Ectodermal cell (in vitro differentiated cells): ENCODE results near the gene CAMK2G.
A peak's percentile ranks its signal among the peaks of the same experiment; 100 is the strongest.

Source experiments
- H3K27ac ChIP-seq: 2 replicates; pipeline ENCODE4 v1.7.0; 2013; ENCODE audit warnings: mild to moderate bottlenecking, low read depth, low read length; ENCODE audit not compliant: insufficient read depth, poor library complexity, severe bottlenecking
- H3K27me3 ChIP-seq: 2 replicates; pipeline ENCODE4 v1.7.0; 2013; ENCODE audit warnings: mild to moderate bottlenecking, low read length; ENCODE audit not compliant: insufficient read depth, control insufficient read depth, poor library complexity, severe bottlenecking
- H3K36me3 ChIP-seq: one replicate; pipeline ENCODE4 v1.7.0; 2013; ENCODE audit warnings: low read length; ENCODE audit not compliant: control insufficient read depth, insufficient read depth
- H3K4me1 ChIP-seq: one replicate; pipeline ENCODE4 v1.7.0; 2013; ENCODE audit warnings: low read length; ENCODE audit not compliant: control insufficient read depth, insufficient read depth
- H3K4me3 ChIP-seq: 2 replicates; pipeline ENCODE4 v1.7.0; 2013; ENCODE audit warnings: low read depth, low read length, control low read depth; ENCODE audit not compliant: insufficient read depth
- H3K9me3 ChIP-seq: 2 replicates; pipeline ENCODE4 v1.7.0; 2013; ENCODE audit warnings: mild to moderate bottlenecking, low read length, moderate library complexity; ENCODE audit not compliant: control insufficient read depth
- WGBS, 2 experiments: methylation state at CpG; one replicate each; pipeline ENCODE4 v1.1.7; 2013; ENCODE audit warnings: missing lambda C conversion rate in 2 of 2; 5-methylcytosine and 5-hydroxymethylcytosine counted together

The CAMK2G gene

GRCh38 chr10:73771722-73772280 lies 102.6 kb downstream of the CAMK2G start:
- Histone ChIP-seq H3K36me3 (peaks cover 33% of the 10 kb centered on the region), H3K4me1 (peaks cover 18% of the 10 kb centered on the region), H3K27me3 (no peaks in the 10 kb centered on the region), H3K4me3 (peak overlapping the region; percentile 95), H3K27ac (peak overlapping the region; percentile 80), H3K9me3 (no peaks in the 10 kb centered on the region)
- WGBS, 2 experiments: 15 to 17% methylated on average over 17 of the region's 17 CpGs

- Histone ChIP-seq H3K36me3 (peaks cover 54% of the 10 kb centered on the region), H3K9me3 (no peaks in the 10 kb centered on the region), H3K4me3 (no peak overlapping the region), H3K27ac (no peak overlapping the region), H3K27me3 (no peaks in the 10 kb centered on the region), H3K4me1 (peaks cover 9% of the 10 kb centered on the region)
- WGBS, 2 experiments: 96 to 97% methylated on average over 5 of the region's 5 CpGs
Measured at GRCh38 chr10:73769396-73769795, 105.0 kb downstream of the CAMK2G start.

- no peaks in the 10 kb centered on the region for H3K27me3 ChIP-seq
- H3K4me1 ChIP-seq: peaks cover 7% of the 10 kb centered on the region
- H3K27ac ChIP-seq: no peak overlapping the region
- 85 to 86% methylated on average over 11 of the region's 11 CpGs for WGBS, 2 experiments
- no peak overlapping the region for H3K4me3 ChIP-seq
- peaks cover 56% of the 10 kb centered on the region for H3K36me3 ChIP-seq
- H3K9me3 ChIP-seq: no peaks in the 10 kb centered on the region
Measured at GRCh38 chr10:73768881-73769280, 105.5 kb downstream of the CAMK2G start.

- H3K27me3 ChIP-seq: no peaks in the 10 kb centered on the region
- no peak overlapping the region for H3K27ac ChIP-seq
- H3K9me3 ChIP-seq: no peaks in the 10 kb centered on the region
- H3K4me3 ChIP-seq: no peak overlapping the region
- peaks cover 76% of the 10 kb centered on the region for H3K36me3 ChIP-seq
- H3K4me1 ChIP-seq: no peaks in the 10 kb centered on the region
- WGBS, 2 experiments: 95 to 96% methylated on average over 5 to 6 of the region's 6 CpGs
Measured at GRCh38 chr10:73765066-73765465, 109.3 kb downstream of the CAMK2G start.

- Histone ChIP-seq H3K4me1 (no peaks in the 10 kb centered on the region), H3K9me3 (no peaks in the 10 kb centered on the region), H3K4me3 (no peak overlapping the region), H3K36me3 (peaks cover 69% of the 10 kb centered on the region), H3K27ac (no peak overlapping the region), H3K27me3 (no peaks in the 10 kb centered on the region)
- WGBS, 2 experiments: 95 to 100% methylated on average over 2 of the region's 2 CpGs
Measured at GRCh38 chr10:73763343-73763742, 111.0 kb downstream of the CAMK2G start.

GRCh38 chr10:73762915-73763314 lies 111.4 kb downstream of the CAMK2G start:
- Histone ChIP-seq H3K36me3 (peaks cover 66% of the 10 kb centered on the region), H3K4me3 (no peak overlapping the region), H3K27me3 (no peaks in the 10 kb centered on the region), H3K9me3 (no peaks in the 10 kb centered on the region), H3K27ac (no peak overlapping the region), H3K4me1 (no peaks in the 10 kb centered on the region)
- 90% methylated on average over 2 of the region's 2 CpGs for WGBS, 2 experiments
